Progenitor cell of endocrine pancreas (in vitro differentiated cells): Measurements from ENCODE around the gene NAPSA. TPM values are rescaled to one million over a fixed set of nuclear protein-coding genes. Genes with fewer than 3 reads are reported as not detected.

Experiments
- DNase-seq: peaks from one replicate; pipeline ENCODE4 v3.0.0; 2021; ENCODE audit warnings: low spot score; ENCODE audit not compliant: unreplicated experiment
- H3K27ac Mint-ChIP-seq: 2 replicates; pipeline ENCODE4 v1.8.0; 2021; ENCODE audit warnings: mild to moderate bottlenecking, moderate library complexity, mixed read lengths
- H3K27me3 Mint-ChIP-seq: 2 replicates; pipeline ENCODE4 v1.8.0; 2021; ENCODE audit warnings: mixed read lengths
- H3K36me3 Mint-ChIP-seq: 2 replicates; pipeline ENCODE4 v1.8.0; 2022; ENCODE audit warnings: mixed read lengths; ENCODE audit not compliant: insufficient read depth
- H3K4me1 Mint-ChIP-seq: 2 replicates; pipeline ENCODE4 v1.8.0; 2021; ENCODE audit warnings: low read depth, mixed read lengths
- H3K4me3 Mint-ChIP-seq: 2 replicates; pipeline ENCODE4 v1.8.0; 2021; ENCODE audit warnings: low read depth, mild to moderate bottlenecking, moderate library complexity, mixed read lengths
- H3K9me3 Mint-ChIP-seq: 2 replicates; pipeline ENCODE4 v1.8.0; 2021; ENCODE audit warnings: low read depth, mixed read lengths
- total RNA-seq: library from RNA; stranded (reverse); gene quantifications from 2 replicates; pipeline ENCODE4 v1.2.1, GENCODE V29; 2021
- TF ChIP-seq, protein P1 (sequence below): fragments of 200-600 bp; sonication (generic); IDR thresholded peaks from one replicate; pipeline ENCODE4 v1.5.0; 2021; ENCODE audit warnings: antibody characterized with exemption, mild to moderate bottlenecking; ENCODE audit not compliant: unreplicated experiment

Gene NAPSA
- total RNA-seq, 1 donor from 2014 or later: 2.7 TPM

DNA sequence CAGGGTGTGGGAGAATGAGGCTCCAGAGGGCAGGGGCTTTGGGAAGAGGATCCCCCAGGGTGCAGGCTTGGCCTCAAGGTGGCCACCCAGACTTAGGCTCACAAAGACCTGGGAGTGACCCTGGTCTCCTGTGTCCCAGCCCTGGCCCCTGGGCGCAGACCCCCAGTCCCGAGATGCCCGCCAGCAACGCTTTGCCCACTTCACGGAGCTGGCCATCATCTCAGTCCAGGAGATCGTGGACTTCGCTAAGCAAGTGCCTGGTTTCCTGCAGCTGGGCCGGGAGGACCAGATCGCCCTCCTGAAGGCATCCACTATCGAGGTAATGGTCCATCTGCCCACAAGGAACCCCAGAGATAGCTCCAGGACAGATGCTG is 13.4 kb upstream of the NAPSA start:
- peaks cover 21% of the 10 kb centered on the region for H3K36me3 Mint-ChIP-seq
- no peak overlapping the region for H3K4me3 Mint-ChIP-seq
- no peak for DNase-seq
- peaks cover 7% of the 10 kb centered on the region for H3K4me1 Mint-ChIP-seq
- H3K27ac Mint-ChIP-seq: no peak overlapping the region
- H3K27me3 Mint-ChIP-seq: no peaks in the 10 kb centered on the region
- TF ChIP-seq, protein P1, sequence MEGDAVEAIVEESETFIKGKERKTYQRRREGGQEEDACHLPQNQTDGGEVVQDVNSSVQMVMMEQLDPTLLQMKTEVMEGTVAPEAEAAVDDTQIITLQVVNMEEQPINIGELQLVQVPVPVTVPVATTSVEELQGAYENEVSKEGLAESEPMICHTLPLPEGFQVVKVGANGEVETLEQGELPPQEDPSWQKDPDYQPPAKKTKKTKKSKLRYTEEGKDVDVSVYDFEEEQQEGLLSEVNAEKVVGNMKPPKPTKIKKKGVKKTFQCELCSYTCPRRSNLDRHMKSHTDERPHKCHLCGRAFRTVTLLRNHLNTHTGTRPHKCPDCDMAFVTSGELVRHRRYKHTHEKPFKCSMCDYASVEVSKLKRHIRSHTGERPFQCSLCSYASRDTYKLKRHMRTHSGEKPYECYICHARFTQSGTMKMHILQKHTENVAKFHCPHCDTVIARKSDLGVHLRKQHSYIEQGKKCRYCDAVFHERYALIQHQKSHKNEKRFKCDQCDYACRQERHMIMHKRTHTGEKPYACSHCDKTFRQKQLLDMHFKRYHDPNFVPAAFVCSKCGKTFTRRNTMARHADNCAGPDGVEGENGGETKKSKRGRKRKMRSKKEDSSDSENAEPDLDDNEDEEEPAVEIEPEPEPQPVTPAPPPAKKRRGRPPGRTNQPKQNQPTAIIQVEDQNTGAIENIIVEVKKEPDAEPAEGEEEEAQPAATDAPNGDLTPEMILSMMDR: no peak
- H3K9me3 Mint-ChIP-seq: no peaks in the 10 kb centered on the region

GRCh38 chr19:50378169-50378862 is 12.9 kb upstream of the NAPSA start:
- H3K9me3 Mint-ChIP-seq: no peaks in the 10 kb centered on the region
- TF ChIP-seq, protein P1: no peak
- DNase-seq: no peak
- H3K27me3 Mint-ChIP-seq: no peaks in the 10 kb centered on the region
- H3K27ac Mint-ChIP-seq: no peak overlapping the region
- H3K4me3 Mint-ChIP-seq: peak overlapping the region; percentile 61
- H3K36me3 Mint-ChIP-seq: peaks cover 21% of the 10 kb centered on the region
- H3K4me1 Mint-ChIP-seq: peaks cover 3% of the 10 kb centered on the region

DNA sequence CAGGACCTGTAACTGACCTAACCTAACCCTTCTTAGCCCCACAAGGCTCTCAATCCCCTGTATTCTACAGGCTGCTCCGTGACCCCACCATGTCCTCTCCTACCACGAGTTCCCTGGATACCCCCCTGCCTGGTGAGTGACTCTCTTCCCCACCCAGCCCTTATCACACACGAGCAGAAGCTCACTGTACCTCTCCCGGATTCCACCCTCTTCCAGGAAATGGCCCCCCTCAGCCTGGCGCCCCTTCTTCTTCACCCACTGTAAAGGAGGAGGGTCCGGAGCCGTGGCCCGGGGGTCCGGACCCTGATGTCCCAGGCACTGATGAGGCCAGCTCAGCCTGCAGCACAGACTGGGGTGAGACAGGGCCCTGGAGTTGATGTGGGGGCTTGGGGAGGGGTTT is 12.1 kb upstream of the NAPSA start:
- Mint-ChIP-seq H3K36me3 (peaks cover 21% of the 10 kb centered on the region), H3K27me3 (no peaks in the 10 kb centered on the region), H3K9me3 (no peaks in the 10 kb centered on the region), H3K4me3 (peak overlapping the region; percentile 66), H3K4me1 (peaks cover 2% of the 10 kb centered on the region), H3K27ac (no peak overlapping the region)
- DNase-seq: no peak
- TF ChIP-seq, protein P1: no peak

DNA sequence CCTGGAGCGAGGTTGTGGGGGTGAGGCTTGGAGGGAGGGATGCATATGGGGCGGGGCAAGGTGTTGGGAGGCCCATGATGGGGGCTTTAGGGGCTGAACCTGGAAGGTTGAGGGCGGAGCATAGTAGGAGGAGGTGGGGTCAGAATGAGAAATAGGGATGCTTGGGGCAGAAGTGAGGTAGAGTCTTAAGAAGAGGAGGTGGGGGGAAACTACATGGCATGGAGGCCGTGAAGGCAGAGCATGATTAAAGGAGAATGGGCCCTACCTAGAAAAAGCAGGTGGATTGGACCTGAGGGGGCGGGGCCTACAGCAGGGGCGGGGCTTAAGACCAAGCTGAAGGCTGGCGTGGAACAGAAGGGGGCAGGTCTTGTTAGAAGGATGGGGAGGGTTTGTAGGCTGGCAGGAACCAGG is 11.6 kb upstream of the NAPSA start:
- no peak for DNase-seq
- Mint-ChIP-seq H3K4me3 (peak overlapping the region; percentile 66), H3K4me1 (peaks cover 2% of the 10 kb centered on the region)

DNA sequence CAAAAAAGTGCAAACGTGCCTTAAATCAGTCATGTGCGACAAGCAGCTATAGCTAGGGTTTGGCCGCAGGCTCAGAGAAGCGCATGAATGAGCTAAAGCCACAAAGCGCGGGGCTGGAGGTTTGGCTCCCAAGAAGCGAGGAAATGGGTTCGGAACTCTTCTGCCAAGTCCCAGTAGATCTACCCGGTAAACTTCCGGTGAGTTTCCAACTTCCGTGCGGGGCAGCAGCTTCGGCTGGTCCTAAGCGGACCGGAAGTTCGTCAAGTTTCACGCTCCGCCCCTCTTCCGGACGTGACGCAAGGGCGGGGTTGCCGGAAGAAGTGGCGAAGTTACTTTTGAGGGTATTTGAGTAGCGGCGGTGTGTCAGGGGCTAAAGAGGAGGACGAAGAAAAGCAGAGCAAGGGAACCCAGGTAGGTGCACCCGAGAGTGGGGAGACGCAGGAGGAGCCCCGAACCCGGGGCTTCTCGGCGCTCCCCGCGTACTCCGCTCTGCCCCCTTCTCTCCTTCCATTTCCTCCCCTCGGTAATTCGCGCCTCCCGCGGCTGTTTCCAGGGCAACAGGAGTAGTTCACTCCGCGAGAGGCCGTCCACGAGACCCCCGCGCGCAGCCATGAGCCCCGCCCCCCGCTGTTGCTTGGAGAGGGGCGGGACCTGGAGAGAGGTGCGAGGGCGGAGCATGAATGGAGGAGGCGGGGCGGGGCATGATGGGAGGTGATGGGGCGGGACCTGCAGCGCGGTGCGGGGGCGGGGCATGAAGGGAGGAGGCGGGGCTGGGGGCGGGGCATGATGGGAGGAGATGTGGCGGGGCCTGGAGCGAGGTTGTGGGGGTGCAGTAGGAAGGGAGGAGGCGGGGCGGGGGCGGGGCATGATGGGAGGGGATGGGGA is 11.0 kb upstream of the NAPSA start, which contains the start of gene NR1H2:
TSS of gene NR1H2 (plus strand) at position 292 of the 885 bp plus-strand sequence. CDS start 1,149 bp downstream, outside the sequence.
- Mint-ChIP-seq H3K4me3 (peak within 1 kb of the TSS; percentile 100), H3K36me3 (peaks cover 20% of the 10 kb centered on the region), H3K27me3 (no peaks in the 10 kb centered on the region), H3K4me1 (peaks cover 2% of the 10 kb centered on the region), H3K27ac (peak within 1 kb of the TSS; percentile 100), H3K9me3 (no peaks in the 10 kb centered on the region)
- DNase-seq: peak; percentile 77
- TF ChIP-seq, protein P1: no peak

More for the DNA sequence above, 11.6 kb upstream of the NAPSA start:
- no peaks in the 10 kb centered on the region for H3K27me3 Mint-ChIP-seq
- TF ChIP-seq, protein P1: no peak
- H3K9me3 Mint-ChIP-seq: no peaks in the 10 kb centered on the region
- no peak overlapping the region for H3K27ac Mint-ChIP-seq
- H3K36me3 Mint-ChIP-seq: peaks cover 21% of the 10 kb centered on the region
